ENCODE data around the gene COL21A1.

COL21A1 gene

DNA sequence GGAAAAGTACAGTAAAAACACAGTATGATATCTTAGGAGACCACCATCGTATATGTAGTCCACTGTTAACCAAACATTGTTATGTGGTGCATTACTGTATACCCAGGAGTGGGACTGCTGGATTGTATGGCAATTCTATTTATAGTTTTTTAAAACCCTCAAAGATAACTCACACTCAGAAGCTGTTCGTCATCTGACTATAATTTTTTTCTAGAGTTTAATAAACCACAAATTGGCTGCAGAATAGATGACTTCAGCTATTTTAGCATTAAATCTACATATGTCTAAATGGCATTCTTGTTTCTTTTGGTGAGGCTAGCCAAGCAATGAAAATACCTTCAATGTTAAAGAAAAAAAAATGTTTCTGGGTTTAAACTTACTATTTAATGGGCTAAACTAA, 237.7 kb downstream of the COL21A1 start:
- no peak overlapping the region for H3K27ac ChIP-seq (ENCODE audit: extremely low read depth, low read depth, low read length)
- ChIA-PET POLR2A (no interaction called here), CTCF (no interaction called here)
- TF ChIP-seq ZEB2 (tag by site-specific recombination; IDR thresholded peaks at IDR 0.05) (no peak), ZNF223 (tag by site-specific recombination; IDR thresholded peaks at IDR 0.05) (no peak), ZNF777 (tag by site-specific recombination; IDR thresholded peaks at IDR 0.05; ENCODE audit: borderline replicate concordance) (no peak), ZNF274 (IDR thresholded peaks at IDR 0.05; ENCODE audit: low read length) (no peak), ZNF274 (tag by site-specific recombination; IDR thresholded peaks at IDR 0.05; ENCODE audit: borderline replicate concordance) (no peak), ZBTB48 (tag by site-specific recombination; IDR thresholded peaks at IDR 0.05) (no peak), ZNF747 (tag by site-specific recombination; IDR thresholded peaks at IDR 0.05) (no peak), ZNF394 (tag by site-specific recombination; IDR thresholded peaks at IDR 0.05; ENCODE audit: borderline replicate concordance) (no peak), ZNF560 (tag by site-specific recombination; IDR thresholded peaks at IDR 0.05; ENCODE audit: borderline replicate concordance) (no peak), YY1 (tag by site-specific recombination; IDR thresholded peaks at IDR 0.05) (no peak), KLF8 (tag by site-specific recombination; IDR thresholded peaks at IDR 0.05) (no peak), ZNF341 (tag by site-specific recombination; IDR thresholded peaks at IDR 0.05; ENCODE audit: low read depth) (no peak), ZNF610 (tag by site-specific recombination; IDR thresholded peaks at IDR 0.05; ENCODE audit: borderline replicate concordance) (no peak), ZBTB8A (tag by site-specific recombination; IDR thresholded peaks at IDR 0.05) (no peak)
- no peaks in the 10 kb centered on the region for H3K36me3 ChIP-seq (ENCODE audit: control insufficient read depth in 2 of 2, insufficient read depth in 1 of 2, low read length in 2 of 2)
- no peaks in the 10 kb centered on the region for H3K4me1 ChIP-seq (ENCODE audit: control insufficient read depth, insufficient read depth, low read length)
- no peaks in the 10 kb centered on the region for H3K9me3 ChIP-seq (ENCODE audit: control insufficient read depth, insufficient read depth, low read depth, low read length)
- no peak overlapping the region for H3K4me3 ChIP-seq (ENCODE audit: low read depth, low read length)

Data from HEK293 (cell line).